Activated CD8-positive, alpha-beta memory T cell treated with anti-CD3 and anti-CD28 coated beads, Interleukin-2, amount 50 U/mL, for 1 hour (primary cell): ENCODE results near the gene ZSWIM5.
"Not testable (repeated sequence)": the region's sequence is repeated elsewhere in the genome, so short reads cannot be mapped to it uniquely, and the experiment has no call there.

ENCODE experiments used
- DNase-seq: peaks from one replicate; pipeline ENCODE4 v3.0.0-alpha.2; 2020; ENCODE audit errors: extremely low read depth

The ZSWIM5 gene

GRCh38 chr1:45095450-45095849, 111.0 kb downstream of the ZSWIM5 start:
- DNase-seq, result no peak

GRCh38 chr1:45094371-45094770, 112.0 kb downstream of the ZSWIM5 start:
- DNase-seq, result not testable (repeated sequence)

GRCh38 chr1:45093334-45093733, 113.1 kb downstream of the ZSWIM5 start:
- DNase-seq, result no peak

GRCh38 chr1:45089711-45090110, 116.7 kb downstream of the ZSWIM5 start:
- DNase-seq, result no peak

- DNase-seq, result no peak
Observed at GRCh38 chr1:45084562-45084961, 121.8 kb downstream of the ZSWIM5 start.

GRCh38 chr1:45079533-45079932, 126.9 kb downstream of the ZSWIM5 start:
- DNase-seq, result no peak

- not testable (repeated sequence) for DNase-seq
Observed at GRCh38 chr1:45076959-45077358, 129.4 kb downstream of the ZSWIM5 start.

GRCh38 chr1:45071567-45071966, 134.8 kb downstream of the ZSWIM5 start:
- DNase-seq, result no peak

- DNase-seq, result no peak
Observed at GRCh38 chr1:45067806-45068205, 138.6 kb downstream of the ZSWIM5 start.

- DNase-seq, result no peak
Observed at GRCh38 chr1:45065083-45065482, 141.3 kb downstream of the ZSWIM5 start.

- DNase-seq, result not testable (repeated sequence)
Observed at GRCh38 chr1:45062463-45062862, 143.9 kb downstream of the ZSWIM5 start.

GRCh38 chr1:45059829-45060228, 146.6 kb downstream of the ZSWIM5 start:
- DNase-seq, result no peak

GRCh38 chr1:45057542-45057941, 148.9 kb downstream of the ZSWIM5 start:
- DNase-seq, result no peak

GRCh38 chr1:45051005-45051772, 155.2 kb downstream of the ZSWIM5 start:
- no peak for DNase-seq

GRCh38 chr1:45047032-45047431, 159.4 kb downstream of the ZSWIM5 start:
- DNase-seq, result no peak

- DNase-seq, result no peak
Observed at GRCh38 chr1:45044916-45045315, 161.5 kb downstream of the ZSWIM5 start.

GRCh38 chr1:45043094-45043493, 163.3 kb downstream of the ZSWIM5 start:
- no peak for DNase-seq

- DNase-seq, result no peak
Observed at GRCh38 chr1:45040297-45040696, 166.1 kb downstream of the ZSWIM5 start.

- DNase-seq, result no peak
Observed at GRCh38 chr1:45038661-45039364, 167.6 kb downstream of the ZSWIM5 start.

GRCh38 chr1:45038240-45038639, 168.2 kb downstream of the ZSWIM5 start:
- DNase-seq, result no peak

- DNase-seq, result no peak
Observed at GRCh38 chr1:45037456-45037855, 168.9 kb downstream of the ZSWIM5 start.

GRCh38 chr1:45035631-45036301, 170.6 kb downstream of the ZSWIM5 start:
- DNase-seq, result no peak

- DNase-seq, result no peak
Observed at GRCh38 chr1:45033356-45033755, 173.0 kb downstream of the ZSWIM5 start.
